GM12891 (cell line): ENCODE results near the gene SHQ1. TPM values are rescaled to one million over a fixed set of nuclear protein-coding genes. Genes with fewer than 3 reads are reported as not detected.

Experiments used
- DNase-seq: peaks from one replicate; pipeline ENCODE4 v3.0.0; 2011; ENCODE audit warnings: low spot score; ENCODE audit not compliant: insufficient read length
- FAIRE-seq: peaks from 2 replicates; lab custom pipeline; 2011; peaks lifted over from hg19 to GRCh38; lab: Jason Lieb, UNC
- PAX5 ChIP-seq: IDR thresholded peaks from 2 replicates; pipeline ENCODE4 v1.6.1; 2011; ENCODE audit warnings: low read length, moderate library complexity, mild to moderate bottlenecking; ENCODE audit not compliant: insufficient read depth, severe bottlenecking
- POLR2A ChIP-seq: IDR thresholded peaks from 2 replicates; pipeline ENCODE4 v1.6.1; 2011; ENCODE audit warnings: low read depth, low read length, control low read depth
- POLR2AphosphoS5 ChIP-seq: IDR thresholded peaks from 2 replicates; pipeline ENCODE4 v1.6.1; 2011; ENCODE audit warnings: low read depth, low read length, control low read depth
- POU2F2 ChIP-seq: IDR thresholded peaks from 2 replicates; pipeline ENCODE4 v1.6.1; 2011; ENCODE audit warnings: low read depth, mild to moderate bottlenecking, control low read depth, low read length, moderate library complexity
- SPI1 ChIP-seq: IDR thresholded peaks from 2 replicates; pipeline ENCODE4 v1.6.1; 2011; ENCODE audit warnings: low read depth, low read length, control low read depth
- TAF1 ChIP-seq: IDR thresholded peaks from 2 replicates; pipeline ENCODE4 v1.6.1; 2011; ENCODE audit warnings: low read depth, low read length, control low read depth
- polyA plus RNA-seq: library from polyadenylated mRNA; unstranded; fragments of >200 nt; gene quantifications from one replicate; pipeline ENCODE4 v1.2.1, GENCODE V29; 2012; ENCODE audit warnings: low read depth, missing spikeins, inconsistent platforms; ENCODE audit not compliant: missing spikeins

The SHQ1 gene
- polyA plus RNA-seq = 13.6 TPM

GRCh38 chr3:72847751-72848702 lies at the start of gene SHQ1:
SHQ1 (minus strand) TSS chr3:72848445; CDS start chr3:72848340, 105 bp downstream.
- DNase-seq (peak; percentile 63), FAIRE-seq (peak; percentile 98)
- TF ChIP-seq PAX5 = no peak
- no peak; the same call in 1 of the 2 replicates for TF ChIP-seq POU2F2
- peak; percentile 79 for TF ChIP-seq SPI1
- TF ChIP-seq POLR2A = peak; percentile 66
- peak; percentile 56 for TF ChIP-seq POLR2AphosphoS5
- TF ChIP-seq TAF1 = peak; percentile 59

GRCh38 chr3:72897758-72898007 lies 49.4 kb upstream of the SHQ1 start:
- FAIRE-seq = no peak
- no peak for DNase-seq
- TF ChIP-seq POLR2A = no peak
- TF ChIP-seq POU2F2 = no peak
- no peak for TF ChIP-seq POLR2AphosphoS5
- no peak for TF ChIP-seq SPI1
- no peak for TF ChIP-seq TAF1
- TF ChIP-seq PAX5 = no peak

GRCh38 chr3:72896996-72897757 lies 48.9 kb upstream of the SHQ1 start:
- TF ChIP-seq SPI1 (no peak), PAX5 (no peak), POLR2A (no peak), POLR2AphosphoS5 (no peak), POU2F2 (no peak)
- DNase-seq (no peak), FAIRE-seq (no peak)

GRCh38 chr3:72894976-72895552 lies 46.8 kb upstream of the SHQ1 start:
- FAIRE-seq = no peak
- TF ChIP-seq SPI1 (peak; percentile 55), POLR2AphosphoS5 (no peak)
- no peak for DNase-seq

GRCh38 chr3:72892870-72893269 lies 44.6 kb upstream of the SHQ1 start:
- TF ChIP-seq TAF1 = no peak
- no peak for TF ChIP-seq POU2F2
- TF ChIP-seq POLR2AphosphoS5 = no peak
- TF ChIP-seq POLR2A = no peak
- TF ChIP-seq SPI1 = no peak
- TF ChIP-seq PAX5 = no peak
- FAIRE-seq = no peak
- DNase-seq = no peak

- TF ChIP-seq POLR2A (no peak), POU2F2 (no peak), TAF1 (no peak), POLR2AphosphoS5 (no peak), SPI1 (no peak), PAX5 (no peak)
- DNase-seq (no peak), FAIRE-seq (no peak)
These were observed 44.0 kb upstream of the SHQ1 start for GRCh38 chr3:72892081-72892775.

GRCh38 chr3:72891053-72891855 lies 43.0 kb upstream of the SHQ1 start:
- no peak for DNase-seq
- TF ChIP-seq POU2F2 (no peak), PAX5 (no peak), SPI1 (no peak)
- no peak for FAIRE-seq

GRCh38 chr3:72890166-72890925 lies 42.1 kb upstream of the SHQ1 start:
- FAIRE-seq (no peak), DNase-seq (no peak)
- TF ChIP-seq POU2F2 (no peak), POLR2A (no peak), SPI1 (no peak), TAF1 (no peak), PAX5 (no peak), POLR2AphosphoS5 (no peak)
